SK-N-MC (cell line): Measurements from ENCODE around the gene OOSP3.

ENCODE experiments used
- EZH2 ChIP-seq: fragments of 200-600 bp; sonication (generic); IDR thresholded peaks from one replicate; pipeline ENCODE4 v1.6.1; 2017; ENCODE audit warnings: antibody characterized with exemption
- FOXP2 ChIP-seq: optimal IDR thresholded peaks from 2 replicates; pipeline ENCODE3; 2011; ENCODE audit warnings: mild to moderate bottlenecking, moderate library complexity; ENCODE audit not compliant: insufficient read depth; ENCODE audit errors: extremely low read length, control extremely low read depth
- POLR2AphosphoS5 ChIP-seq: IDR thresholded peaks from 2 replicates; pipeline ENCODE4 v1.6.1; 2012; ENCODE audit warnings: mild to moderate bottlenecking, low read depth, low read length, borderline replicate concordance

- no peak for TF ChIP-seq EZH2
- TF ChIP-seq POLR2AphosphoS5 = no peak
- TF ChIP-seq FOXP2 = no peak
Measured at GRCh38 chr11:59866397-59866796, 12.2 kb upstream of the OOSP3 start, which contains the start of gene TCN1.
